ENCODE results near the gene INSL3.

GRCh38 chr19:17837972-17838371, 16.7 kb upstream of the INSL3 start:
- TF ChIP-seq CTCF (IDR thresholded peaks at IDR 0.05) (no peak), POLR2A (IDR thresholded peaks at IDR 0.05) (no peak), EP300 (IDR thresholded peaks at IDR 0.05) (no peak)

Measured in tibial nerve (tissue), 4 donors.